GM12878 (cell line): ENCODE results near the gene MN1. TPM values are rescaled to one million over a fixed set of nuclear protein-coding genes. Genes with fewer than 3 reads are reported as not detected.

Source experiments
- ATAC-seq: fragments of 200-7000 bp; cut with Tn5 transposase; 3 replicates; pipeline ENCODE4 v1.9.1; 2020; ENCODE audit warnings: mild to moderate bottlenecking, moderate library complexity
- BruUV-seq: library from RNA; stranded (reverse); fragments of 400-500 nt; replicated peaks from 2 replicates; lab custom pipeline; 2021; lab: Mats Ljungman, UMichigan
- CTCF ChIA-PET: fragments of 300-600 bp; sonication (Branson Sonifier 250); formaldehyde crosslinking; extraction: SDS; loops from one replicate; lab custom pipeline; 2021; ENCODE audit warnings: inconsistent platforms; lab: Yijun Ruan, JAX
- POLR2A ChIA-PET: fragments of 350-600 bp; formaldehyde crosslinking; extraction: SDS; loops from one replicate; lab custom pipeline; 2021; ENCODE audit warnings: inconsistent platforms; lab: Charles Lee
- RAD21 ChIA-PET: fragments of 300-600 bp; sonication (Branson Sonifier 250); formaldehyde crosslinking; loops from one replicate; lab custom pipeline; 2023; ENCODE audit warnings: antibody characterized with exemption; ENCODE audit not compliant: unreplicated experiment; lab: Charles Lee
- SMC1A ChIA-PET: fragments of 300-600 bp; sonication (Branson Sonifier 250); formaldehyde crosslinking; loops from one replicate; lab custom pipeline; 2023; ENCODE audit not compliant: unreplicated experiment, uncharacterized antibody; lab: Charles Lee
- DNase-seq: peaks from one replicate; pipeline ENCODE4 v3.0.0-alpha.2; 2011; ENCODE audit warnings: low read depth, low spot score
- FAIRE-seq: peaks from 3 replicates; lab custom pipeline; 2011; peaks lifted over from hg19 to GRCh38; lab: Jason Lieb, UNC
- H2AFZ ChIP-seq: 2 replicates; pipeline ENCODE4 v1.6.0; 2011; ENCODE audit warnings: low read depth, low read length, control low read depth; ENCODE audit not compliant: control insufficient read depth
- H3K27ac ChIP-seq: 2 replicates; pipeline ENCODE4 v1.5.1; 2011; ENCODE audit warnings: control low read depth; ENCODE audit not compliant: control insufficient read depth, insufficient read depth
- H3K27me3 ChIP-seq, 2 experiments: replicated peaks in 1 of 2; 2 replicates each; pipeline versions ENCODE4 v1.6.0 to v1.6.1; 2011; ENCODE audit warnings: low read length in 1 of 2; ENCODE audit not compliant: control insufficient read depth in 2 of 2, insufficient read depth in 2 of 2
- H3K36me3 ChIP-seq, 2 experiments: 2 replicates each; pipeline ENCODE4 v1.5.1; 2011; ENCODE audit warnings: low read length in 1 of 2; ENCODE audit not compliant: control insufficient read depth in 2 of 2, insufficient read depth in 2 of 2
- H3K4me1 ChIP-seq: 2 replicates; pipeline ENCODE4 v1.6.1; 2011; ENCODE audit warnings: mild to moderate bottlenecking, low read length, moderate library complexity, mixed read lengths; ENCODE audit not compliant: control insufficient read depth, insufficient read depth
- H3K4me2 ChIP-seq: 2 replicates; pipeline ENCODE4 v1.6.0; 2011; ENCODE audit warnings: control low read depth; ENCODE audit not compliant: control insufficient read depth, insufficient read depth
- H3K4me3 ChIP-seq: fragments of 200-600 bp; sonication (generic); 2 replicates; pipeline ENCODE4 v1.5.1; 2016
- H3K79me2 ChIP-seq: 2 replicates; pipeline ENCODE4 v1.6.0; 2011; ENCODE audit warnings: low read length; ENCODE audit not compliant: control insufficient read depth, insufficient read depth
- H3K9ac ChIP-seq: 2 replicates; pipeline ENCODE4 v1.8.0; 2011; ENCODE audit warnings: low read length, control low read depth, mixed read lengths; ENCODE audit not compliant: control insufficient read depth, insufficient read depth
- H3K9me3 ChIP-seq: replicated peaks from 3 replicates; pipeline ENCODE4 v1.5.1; 2011; ENCODE audit warnings: mild to moderate bottlenecking, low read length; ENCODE audit not compliant: control insufficient read depth, insufficient read depth
- H4K20me1 ChIP-seq: 2 replicates; pipeline ENCODE4 v1.6.0; 2011; ENCODE audit not compliant: control insufficient read depth, insufficient read depth
- E2F8 ChIP-seq: fragments of 450-650 bp; IDR thresholded peaks from 2 replicates; pipeline ENCODE4 v1.6.1; 2018; ENCODE audit warnings: mild to moderate bottlenecking, low read depth, moderate library complexity; ENCODE audit not compliant: partially characterized antibody
- HCFC1 ChIP-seq: fragments of 150-350 bp; IDR thresholded peaks from 2 replicates; pipeline ENCODE4 v1.6.1; 2014; ENCODE audit warnings: low read length
- NFXL1 ChIP-seq: fragments of 450-650 bp; IDR thresholded peaks from 2 replicates; pipeline ENCODE4 v1.6.1; 2017; ENCODE audit warnings: antibody characterized with exemption, mild to moderate bottlenecking, borderline replicate concordance
- RCOR1 ChIP-seq: conservative IDR thresholded peaks from 2 replicates; pipeline ENCODE4 v1.6.1; 2012; ENCODE audit warnings: low read depth, low read length, improper control_type of control experiment
- TBL1XR1 ChIP-seq: IDR thresholded peaks from 2 replicates; pipeline ENCODE4 v1.6.1; 2012; ENCODE audit warnings: low read depth, low read length, improper control_type of control experiment
- ZNF622 ChIP-seq: fragments of 450-650 bp; IDR thresholded peaks from 2 replicates; pipeline ENCODE4 v1.6.1; 2017; ENCODE audit warnings: mild to moderate bottlenecking, inconsistent platforms
- WGBS: methylation state at CpG from one replicate; pipeline ENCODE4 v1.1.6; 2016; ENCODE audit warnings: low lambda C conversion rate; ENCODE audit not compliant: insufficient replicate concordance, insufficient coverage; ENCODE audit errors: missing lambda C conversion rate; 5-methylcytosine and 5-hydroxymethylcytosine counted together
- in situ Hi-C: fragments of 300-500 bp; cut with MboI; formaldehyde crosslinking; loops from 9 replicates; pipeline ENCODE4 v1.14.3; 2018; ENCODE audit warnings: mixed read lengths
- intact Hi-C: fragments of 100-400 bp; cut with micrococcal nuclease; formaldehyde crosslinking; loops from one replicate; pipeline ENCODE4 v1.14.2; 2022; ENCODE audit not compliant: unreplicated experiment
- polyA plus RNA-seq, 11 experiments: library from polyadenylated mRNA; depleted of rRNA in 4 of 11; unstranded in 6 of 11; stranded (reverse) in 5 of 11; fragments of >200 nt; fragmentation: Nextera tagmentation in 4 of 11; fragmentation: Illumina TruSeq in 1 of 11; extraction: Ambion mirVana in 4 of 11; extraction: Trizol in 1 of 11; gene quantifications; 1 replicate in 1 of 11; 2 replicates in 10 of 11; pipeline versions ENCODE4 v1.2.1 to v1.2.3, GENCODE V29; 2011 to 2016; ENCODE audit warnings: inconsistent platforms in 2 of 11, missing spikeins in 2 of 11, low read depth in 1 of 11
- total RNA-seq, 4 experiments: library from RNA; depleted of rRNA in 3 of 4; stranded (reverse); fragments of >200 nt in 3 of 4; fragmentation: Illumina TruSeq in 1 of 4; extraction: Trizol in 1 of 4; gene quantifications; 2 replicates each; pipeline versions ENCODE4 v1.2.1 to v1.2.3, GENCODE V29; 2013 to 2021

Gene MN1
- total and polyA plus RNA-seq, 10 of the 15 experiments (the other 5 are each of a cell fraction or from before 2014, with no cell fraction given) = under 0.01 to 0.24 (median 0.03) TPM; not detected in 3

GRCh38 chr22:27731621-27732020 is 69.9 kb downstream of the MN1 start:
- Histone ChIP-seq H3K36me3 (no peaks in the 10 kb centered on the region), H3K4me1 (no peaks in the 10 kb centered on the region), H3K79me2 (no peaks in the 10 kb centered on the region), H3K27me3 (no peaks in the 10 kb centered on the region; a peak in 1 of 4 replicates), H4K20me1 (no peaks in the 10 kb centered on the region), H3K4me3 (no peak overlapping the region), H3K27ac (no peak overlapping the region), H3K4me2 (no peak overlapping the region), H3K9ac (no peak overlapping the region), H2AFZ (no peak overlapping the region), H3K9me3 (no peaks in the 10 kb centered on the region; the same call in 2 of the 3 replicates)
- no peak for ATAC-seq
- intact Hi-C loops = no loop called here
- CTCF ChIA-PET = no interaction called here
- TF ChIP-seq NFXL1 (no peak), RCOR1 (no peak), HCFC1 (no peak), E2F8 (no peak), ZNF622 (no peak), TBL1XR1 (no peak)
- FAIRE-seq = no peak
- DNase-seq = no peak
- SMC1A ChIA-PET = no interaction called here
- POLR2A ChIA-PET = no interaction called here
- no TSS peak for BruUV-seq
- in situ Hi-C loops = no loop called here
- RAD21 ChIA-PET = no interaction called here
- 11% methylated on average over 3 of the region's 3 CpGs for WGBS
